Muscle layer of colon (tissue), 2 donors: ENCODE data around the gene ACCSL.

Experiments
- H3K27ac ChIP-seq: one replicate; pipeline ENCODE4 v1.7.0; 2013; ENCODE audit warnings: low read depth, mild to moderate bottlenecking, low read length, moderate library complexity
- H3K27me3 ChIP-seq, 2 donors: one replicate each; pipeline ENCODE4 v1.7.0; 2013; ENCODE audit warnings: low read length in 2 of 2, mild to moderate bottlenecking in 2 of 2; ENCODE audit not compliant: insufficient read depth in 2 of 2, control insufficient read depth in 1 of 2
- H3K36me3 ChIP-seq: one replicate; pipeline ENCODE4 v1.7.0; 2013; ENCODE audit warnings: mild to moderate bottlenecking, low read length; ENCODE audit not compliant: insufficient read depth
- H3K4me1 ChIP-seq: one replicate; pipeline ENCODE4 v1.7.0; 2013; ENCODE audit warnings: mild to moderate bottlenecking, low read length; ENCODE audit not compliant: insufficient read depth
- H3K4me3 ChIP-seq, 2 donors: one replicate each; pipeline ENCODE4 v1.7.0; 2013; ENCODE audit warnings: low read length in 2 of 2, low read depth in 1 of 2, mild to moderate bottlenecking in 1 of 2, moderate library complexity in 1 of 2
- H3K9ac ChIP-seq: one replicate; pipeline ENCODE4 v1.7.0; 2013; ENCODE audit warnings: low read length
- H3K9me3 ChIP-seq: one replicate; pipeline ENCODE4 v1.7.0; 2013; ENCODE audit warnings: mild to moderate bottlenecking, low read length
- donor health status: abdominal sarcoma.
- donor health status: Adenocarcinoma of cecum.

The ACCSL gene

GRCh38 chr11:44024977-44025376 is 22.8 kb upstream of the ACCSL start:
- Histone ChIP-seq H3K36me3 (no peaks in the 10 kb centered on the region), H3K9ac (no peak overlapping the region), H3K4me1 (no peaks in the 10 kb centered on the region), H3K27me3 (no peaks in the 10 kb centered on the region), H3K4me3 (no peak overlapping the region), H3K9me3 (no peaks in the 10 kb centered on the region), H3K27ac (no peak overlapping the region)

- no peak overlapping the region for H3K27ac ChIP-seq
- no peaks in the 10 kb centered on the region for H3K27me3 ChIP-seq
- H3K36me3 ChIP-seq = no peaks in the 10 kb centered on the region
- H3K4me3 ChIP-seq = no peak overlapping the region
- peaks cover 3% of the 10 kb centered on the region for H3K4me1 ChIP-seq
- no peaks in the 10 kb centered on the region for H3K9me3 ChIP-seq
- H3K9ac ChIP-seq = no peak overlapping the region
Measured at GRCh38 chr11:44025727-44026126, 22.1 kb upstream of the ACCSL start.

GRCh38 chr11:44028401-44028800 is 19.4 kb upstream of the ACCSL start:
- Histone ChIP-seq H3K4me3 (no peak overlapping the region), H3K36me3 (no peaks in the 10 kb centered on the region), H3K4me1 (peaks cover 12% of the 10 kb centered on the region), H3K9me3 (no peaks in the 10 kb centered on the region), H3K27ac (no peak overlapping the region), H3K27me3 (no peaks in the 10 kb centered on the region), H3K9ac (no peak overlapping the region)

- Histone ChIP-seq H3K27me3 (no peaks in the 10 kb centered on the region), H3K4me1 (peaks cover 12% of the 10 kb centered on the region), H3K9me3 (no peaks in the 10 kb centered on the region), H3K36me3 (no peaks in the 10 kb centered on the region), H3K4me3 (no peak overlapping the region), H3K27ac (no peak overlapping the region), H3K9ac (no peak overlapping the region)
Measured at GRCh38 chr11:44028816-44029506, 18.8 kb upstream of the ACCSL start.

DNA sequence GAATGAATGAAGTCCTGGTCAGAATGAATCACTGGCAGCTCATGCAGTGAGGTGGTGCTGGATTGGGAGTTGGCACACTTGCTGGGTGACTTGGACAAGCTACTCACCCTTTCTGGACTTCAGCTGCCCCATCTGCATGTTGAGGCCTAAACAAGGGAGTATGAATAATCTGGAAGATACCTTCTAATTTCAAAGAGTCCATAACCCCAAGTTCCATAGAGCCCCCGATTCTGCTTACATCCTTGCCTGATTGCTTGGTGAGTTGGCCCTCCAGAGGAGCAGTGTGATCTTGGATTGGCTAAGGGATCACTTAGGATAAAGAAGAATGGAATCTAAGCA is 18.3 kb upstream of the ACCSL start:
- H3K36me3 ChIP-seq = no peaks in the 10 kb centered on the region
- H3K9ac ChIP-seq = no peak overlapping the region
- H3K27me3 ChIP-seq = no peaks in the 10 kb centered on the region
- no peak overlapping the region for H3K4me3 ChIP-seq
- H3K9me3 ChIP-seq = no peaks in the 10 kb centered on the region
- H3K4me1 ChIP-seq = peaks cover 12% of the 10 kb centered on the region
- H3K27ac ChIP-seq = no peak overlapping the region

DNA sequence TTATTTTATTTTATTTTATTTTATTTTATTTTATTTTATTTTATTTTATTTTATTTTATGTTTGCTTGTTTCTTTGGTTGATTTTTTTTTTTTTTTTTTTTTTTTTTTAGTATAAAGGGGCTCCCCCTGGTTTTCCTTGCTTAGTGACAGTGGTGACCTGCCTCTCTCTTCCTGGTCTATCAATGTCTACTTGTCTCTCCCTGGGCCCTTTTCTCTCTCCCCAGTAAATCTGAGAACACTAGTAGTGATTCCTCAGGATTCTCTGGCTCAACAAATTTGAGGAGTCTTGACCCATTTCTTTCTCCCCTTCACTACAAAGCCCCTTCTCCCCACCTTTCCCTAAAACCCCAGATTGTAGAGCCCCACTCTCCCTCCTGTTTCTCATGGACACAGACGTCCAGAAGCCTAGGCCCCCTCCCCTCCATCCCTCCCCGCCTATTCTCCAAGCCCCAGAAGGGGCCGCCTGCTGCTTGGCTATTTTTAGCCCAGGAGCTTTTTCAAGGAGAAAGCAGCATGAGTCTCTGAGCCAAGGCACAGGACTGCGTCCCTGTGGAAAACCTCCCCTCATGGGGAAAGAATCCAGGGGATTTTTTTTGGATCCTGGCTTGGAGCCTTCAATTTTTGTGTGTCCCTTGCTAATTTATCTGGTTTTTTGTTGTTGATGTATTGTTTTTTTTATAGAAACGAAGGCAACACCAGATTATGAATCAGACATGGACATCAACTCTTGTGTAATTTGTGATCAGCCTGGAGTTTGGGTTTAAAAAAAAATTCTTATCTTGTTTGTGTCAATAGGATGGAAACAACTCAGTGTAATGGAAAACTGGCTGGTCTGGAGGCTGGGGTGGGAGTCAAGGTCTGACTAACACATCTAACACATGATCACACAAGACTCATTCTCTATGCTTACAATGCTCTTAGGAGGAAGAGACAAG is 17.5 kb upstream of the ACCSL start:
- Histone ChIP-seq H3K9ac (no peak overlapping the region), H3K9me3 (no peaks in the 10 kb centered on the region), H3K27me3 (no peaks in the 10 kb centered on the region), H3K4me1 (peaks cover 12% of the 10 kb centered on the region), H3K27ac (no peak overlapping the region), H3K36me3 (no peaks in the 10 kb centered on the region), H3K4me3 (no peak overlapping the region)

DNA sequence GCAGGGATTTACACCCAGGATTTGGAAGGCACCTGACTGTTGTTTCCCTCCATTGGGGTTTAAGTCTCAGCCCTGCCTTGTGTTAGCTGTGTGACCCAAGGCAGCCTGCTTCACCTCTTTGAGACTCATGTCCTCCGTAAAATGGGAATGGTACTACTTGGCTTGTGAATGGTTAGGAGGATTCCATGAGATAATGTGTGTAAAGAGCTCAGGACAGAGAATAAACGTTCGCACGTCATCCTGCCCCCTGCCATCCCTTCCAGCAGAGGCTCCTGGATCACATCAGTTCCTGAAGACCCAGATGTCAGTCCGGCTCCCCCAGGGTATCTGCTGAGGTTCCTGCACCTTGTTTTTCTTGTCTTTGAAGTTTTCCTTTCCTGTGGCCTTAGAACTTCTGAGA is 16.8 kb upstream of the ACCSL start:
- no peak overlapping the region for H3K27ac ChIP-seq
- H3K36me3 ChIP-seq = no peaks in the 10 kb centered on the region
- H3K4me3 ChIP-seq = no peak overlapping the region
- H3K27me3 ChIP-seq = no peaks in the 10 kb centered on the region
- no peaks in the 10 kb centered on the region for H3K9me3 ChIP-seq
- H3K4me1 ChIP-seq = peaks cover 12% of the 10 kb centered on the region
- H3K9ac ChIP-seq = no peak overlapping the region

DNA sequence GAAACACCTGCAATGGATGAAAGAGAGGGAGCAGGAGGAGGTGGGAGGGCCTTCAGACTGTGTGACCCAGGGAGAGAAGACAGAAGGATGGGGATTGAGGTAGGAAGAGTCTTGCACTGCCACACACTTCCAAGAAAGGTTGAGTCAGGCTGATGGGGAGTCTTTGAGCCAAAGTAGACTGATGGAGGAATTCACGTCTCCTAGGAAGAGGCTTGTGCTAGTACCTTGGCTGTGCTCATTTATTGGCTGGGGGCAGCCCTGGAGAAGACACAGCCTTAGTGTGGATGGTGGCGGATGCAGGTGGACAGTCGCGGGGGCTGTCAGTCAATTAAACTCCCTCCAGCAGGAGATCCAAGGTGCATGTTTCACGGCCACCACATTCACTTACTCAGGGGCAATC is 16.2 kb upstream of the ACCSL start:
- H3K27ac ChIP-seq = no peak overlapping the region

GRCh38 chr11:44032299-44033085 is 15.3 kb upstream of the ACCSL start:
- Histone ChIP-seq H3K27ac (no peak overlapping the region), H3K4me3 (no peak overlapping the region), H3K9ac (no peak overlapping the region), H3K27me3 (no peaks in the 10 kb centered on the region), H3K4me1 (peaks cover 21% of the 10 kb centered on the region), H3K9me3 (no peaks in the 10 kb centered on the region), H3K36me3 (no peaks in the 10 kb centered on the region)

More for the DNA sequence above, 16.2 kb upstream of the ACCSL start:
- Histone ChIP-seq H3K9me3 (no peaks in the 10 kb centered on the region), H3K9ac (no peak overlapping the region), H3K4me3 (no peak overlapping the region), H3K27me3 (no peaks in the 10 kb centered on the region), H3K4me1 (peaks cover 12% of the 10 kb centered on the region), H3K36me3 (no peaks in the 10 kb centered on the region)

DNA sequence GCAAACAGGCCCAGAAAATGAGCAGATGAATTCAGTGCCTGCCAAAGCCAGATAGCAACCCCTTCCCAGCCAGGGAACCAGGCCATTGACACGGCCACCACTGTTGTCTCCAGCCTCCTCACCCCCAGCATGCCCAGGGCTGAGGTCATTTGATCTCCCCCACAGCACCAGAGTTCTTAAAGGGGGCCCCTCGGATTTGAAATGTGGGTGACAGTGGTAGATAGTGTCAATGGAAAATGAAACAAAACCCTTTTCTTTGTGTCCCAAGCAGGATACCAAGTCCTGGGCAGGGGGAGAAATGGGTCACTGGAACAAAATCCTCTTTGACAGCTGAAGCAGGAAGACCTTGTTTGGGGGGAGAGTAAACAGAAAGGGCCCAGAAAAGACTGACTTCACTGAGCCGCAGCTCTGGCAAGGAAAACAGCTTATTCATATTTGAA is 14.3 kb upstream of the ACCSL start:
- Histone ChIP-seq H3K9ac (no peak overlapping the region), H3K4me3 (no peak overlapping the region), H3K9me3 (no peaks in the 10 kb centered on the region), H3K36me3 (no peaks in the 10 kb centered on the region), H3K27ac (no peak overlapping the region), H3K27me3 (no peaks in the 10 kb centered on the region), H3K4me1 (peaks cover 22% of the 10 kb centered on the region)

DNA sequence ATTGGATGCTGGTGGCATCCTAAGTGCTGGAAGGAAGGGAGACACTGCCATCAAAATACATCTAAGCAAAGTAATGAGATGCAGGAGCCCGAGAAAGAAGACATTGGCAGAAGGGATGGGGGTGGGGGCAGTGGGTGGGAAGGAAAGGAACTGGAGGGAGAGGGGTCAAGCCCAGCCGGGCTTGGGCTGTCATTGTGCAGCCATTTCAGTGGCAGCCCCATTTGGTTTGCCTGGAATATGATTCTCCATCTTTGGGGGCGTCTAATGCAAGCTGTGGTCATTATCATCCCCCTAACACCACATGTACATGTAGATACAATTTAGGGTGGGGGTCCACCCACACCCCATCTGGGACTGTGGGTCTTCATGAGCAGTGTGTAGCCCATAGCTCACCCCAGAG is 13.9 kb upstream of the ACCSL start:
- no peak overlapping the region for H3K27ac ChIP-seq
- H3K4me1 ChIP-seq = peaks cover 22% of the 10 kb centered on the region
- no peaks in the 10 kb centered on the region for H3K36me3 ChIP-seq
- H3K4me3 ChIP-seq = no peak overlapping the region
- no peak overlapping the region for H3K9ac ChIP-seq
- H3K27me3 ChIP-seq = no peaks in the 10 kb centered on the region
- no peaks in the 10 kb centered on the region for H3K9me3 ChIP-seq
